AG10803 (cell line): ENCODE results near the gene ZNF697.

ENCODE experiments used
- DNase-seq: peaks from one replicate; pipeline ENCODE4 v3.0.0; 2010; ENCODE audit warnings: low read depth
- H3K4me3 ChIP-seq: 2 replicates; pipeline ENCODE4 v1.5.1; 2011; ENCODE audit warnings: mild to moderate bottlenecking, low read length, control low read depth
- CTCF ChIP-seq: conservative IDR thresholded peaks from 2 replicates; pipeline ENCODE4 v1.5.1; 2011; ENCODE audit warnings: mild to moderate bottlenecking, low read length, control low read depth, inconsistent platforms

The ZNF697 gene

GRCh38 chr1:119664067-119664466, 16.0 kb upstream of the ZNF697 start:
- DNase-seq: no peak
- TF ChIP-seq CTCF: no peak
- H3K4me3 ChIP-seq: no peak overlapping the region

GRCh38 chr1:119662034-119662437, 14.0 kb upstream of the ZNF697 start:
- DNase-seq: no peak
- TF ChIP-seq CTCF: no peak
- H3K4me3 ChIP-seq: no peak overlapping the region

GRCh38 chr1:119660253-119661083, 12.4 kb upstream of the ZNF697 start:
- no peak overlapping the region for H3K4me3 ChIP-seq
- DNase-seq: no peak
- TF ChIP-seq CTCF: no peak

GRCh38 chr1:119659628-119660027, 11.6 kb upstream of the ZNF697 start:
- no peak for TF ChIP-seq CTCF
- peak; percentile 76 for DNase-seq
- H3K4me3 ChIP-seq: no peak overlapping the region

- H3K4me3 ChIP-seq: no peak overlapping the region
- TF ChIP-seq CTCF: no peak
- DNase-seq: no peak
Measured at GRCh38 chr1:119656410-119656955, 8.4 kb upstream of the ZNF697 start.

GRCh38 chr1:119655154-119655553, 7.1 kb upstream of the ZNF697 start:
- H3K4me3 ChIP-seq: no peak overlapping the region
- no peak for DNase-seq
- TF ChIP-seq CTCF: no peak

GRCh38 chr1:119653839-119654170, 5.7 kb upstream of the ZNF697 start:
- no peak overlapping the region for H3K4me3 ChIP-seq
- TF ChIP-seq CTCF: no peak
- DNase-seq: peak; percentile 85
